COR-L47 (cell line): Measurements from ENCODE around the gene MSH2.
"Not testable (repeated sequence)": the region's sequence is repeated elsewhere in the genome, so short reads cannot be mapped to it uniquely, and the experiment has no call there.

Experiments
- DNase-seq: peaks from one replicate; lab custom pipeline; 2025; lab: John Stamatoyannopoulos, UW

The MSH2 gene

GRCh38 chr2:47407976-47408375 lies 5.0 kb downstream of the MSH2 start:
- not testable (repeated sequence) for DNase-seq

- DNase-seq, result no peak
Observed at GRCh38 chr2:47414682-47415458, 11.9 kb downstream of the MSH2 start.

DNA sequence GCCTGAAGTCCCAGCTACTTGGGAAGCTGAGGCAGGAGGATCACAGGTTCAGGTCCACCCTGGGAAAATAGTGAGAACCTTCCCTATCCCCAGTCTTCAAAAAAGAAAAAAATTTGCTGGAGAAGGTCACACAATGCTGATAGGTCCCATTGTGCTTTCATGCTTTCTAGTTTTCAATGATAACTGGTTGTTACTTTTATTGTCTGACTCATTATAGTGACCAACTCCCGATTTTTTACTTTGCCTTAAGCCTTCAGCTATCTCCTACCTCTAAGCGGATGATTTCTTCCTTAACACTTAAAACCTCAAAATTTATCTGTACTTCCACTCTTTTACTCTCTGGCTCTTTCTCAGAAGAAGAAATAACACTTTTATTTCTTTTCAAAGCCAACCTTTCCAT lies 17.3 kb downstream of the MSH2 start:
- no peak for DNase-seq

- not testable (repeated sequence) for DNase-seq
Observed at GRCh38 chr2:47420683-47421082, 17.7 kb downstream of the MSH2 start.

DNA sequence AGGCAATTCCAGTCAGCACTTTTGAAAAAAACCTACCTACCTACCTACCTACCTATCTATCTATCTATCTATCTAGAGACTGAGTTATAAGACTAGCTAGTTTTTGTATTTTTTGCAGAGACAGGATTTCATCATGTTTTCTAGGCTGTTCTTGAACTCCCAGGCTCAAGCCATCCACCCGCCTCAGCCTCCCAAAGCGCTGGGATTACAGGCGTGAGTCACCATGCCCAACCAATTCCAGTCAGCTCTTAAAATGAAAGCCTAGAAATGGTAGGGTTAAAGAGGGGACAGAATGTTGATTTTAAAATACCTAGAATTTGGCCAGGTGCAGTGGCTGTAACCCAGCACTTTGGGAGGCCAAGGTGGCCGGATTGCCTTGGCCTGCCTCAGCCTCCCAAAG lies 19.1 kb downstream of the MSH2 start:
- no peak for DNase-seq

GRCh38 chr2:47422560-47422959 lies 19.6 kb downstream of the MSH2 start:
- DNase-seq, result no peak

GRCh38 chr2:47426786-47427185 lies 23.8 kb downstream of the MSH2 start:
- no peak for DNase-seq

DNA sequence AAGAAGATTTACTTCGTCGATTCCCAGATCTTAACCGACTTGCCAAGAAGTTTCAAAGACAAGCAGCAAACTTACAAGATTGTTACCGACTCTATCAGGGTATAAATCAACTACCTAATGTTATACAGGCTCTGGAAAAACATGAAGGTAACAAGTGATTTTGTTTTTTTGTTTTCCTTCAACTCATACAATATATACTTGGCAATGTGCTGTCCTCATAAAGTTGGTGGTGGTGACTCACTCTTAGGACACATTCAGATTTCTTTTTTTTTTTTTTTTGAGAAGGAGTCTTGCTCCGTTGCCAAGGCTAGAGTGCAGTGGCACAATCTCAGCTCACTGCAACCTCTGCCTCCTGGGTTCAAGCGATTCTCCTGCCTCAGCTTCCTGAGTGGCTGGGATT lies 26.8 kb downstream of the MSH2 start:
- DNase-seq, result no peak

DNA sequence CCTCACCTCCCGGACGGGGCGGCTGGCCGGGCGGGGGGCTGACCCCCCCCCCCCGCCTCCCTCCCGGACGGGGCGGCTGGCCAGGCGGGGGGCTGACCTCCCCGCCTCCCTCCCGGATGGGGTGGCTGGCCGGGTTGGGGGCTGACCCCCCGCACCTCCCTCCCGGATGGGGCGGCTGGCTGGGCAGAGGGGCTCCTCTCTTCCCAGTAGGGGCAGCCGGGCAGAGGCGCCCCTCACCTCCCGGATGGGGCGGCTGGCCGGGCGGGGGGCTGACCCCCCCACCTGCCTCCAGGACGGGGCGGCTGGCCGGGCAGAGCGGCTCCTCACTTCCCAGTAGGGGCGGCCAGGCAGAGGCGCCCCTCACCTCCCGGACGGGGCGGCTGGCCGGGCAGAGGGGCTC lies 30.1 kb downstream of the MSH2 start:
- not testable (repeated sequence) for DNase-seq

- DNase-seq, result not testable (repeated sequence)
Observed at GRCh38 chr2:47433445-47433844, 30.5 kb downstream of the MSH2 start.

GRCh38 chr2:47437287-47437686 lies 34.3 kb downstream of the MSH2 start:
- DNase-seq, result peak; percentile 16

DNA sequence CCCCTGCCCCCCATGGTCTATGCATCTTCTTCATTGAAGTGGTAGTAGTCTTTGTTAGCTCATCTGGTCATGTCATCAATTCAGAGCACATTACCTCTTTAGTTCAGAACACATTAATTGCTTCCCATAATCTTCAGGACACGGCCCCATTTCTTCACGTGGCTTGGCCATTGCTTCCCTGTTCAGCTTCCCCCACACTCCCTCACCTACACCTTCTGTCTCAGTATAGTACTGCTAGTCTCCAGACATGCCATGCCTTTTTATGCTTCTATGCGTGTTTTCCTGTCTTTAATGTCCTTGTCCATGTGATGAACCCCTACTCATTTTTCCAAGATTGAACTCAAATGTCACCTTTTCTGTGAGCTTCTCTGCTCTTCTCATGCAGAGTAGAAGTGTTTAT lies 35.1 kb downstream of the MSH2 start:
- no peak for DNase-seq

DNA sequence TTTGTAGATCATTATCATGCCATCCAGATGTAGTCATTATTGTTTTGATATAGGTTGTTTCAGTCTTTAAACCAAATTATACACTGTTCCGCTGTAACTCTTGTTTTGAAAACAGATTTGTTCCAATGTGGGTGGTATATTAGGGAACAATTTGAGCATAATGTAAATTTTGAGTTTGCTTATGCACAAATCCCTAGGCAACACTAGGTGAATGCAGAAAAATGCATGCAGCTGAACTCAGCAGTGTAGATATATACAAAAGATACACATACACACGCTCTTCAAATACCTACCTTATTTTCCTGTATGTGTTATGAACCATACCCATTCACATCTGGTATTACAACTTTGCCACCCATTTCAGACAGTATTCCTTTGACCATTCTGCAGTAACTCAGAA lies 35.8 kb downstream of the MSH2 start:
- DNase-seq, result no peak

DNA sequence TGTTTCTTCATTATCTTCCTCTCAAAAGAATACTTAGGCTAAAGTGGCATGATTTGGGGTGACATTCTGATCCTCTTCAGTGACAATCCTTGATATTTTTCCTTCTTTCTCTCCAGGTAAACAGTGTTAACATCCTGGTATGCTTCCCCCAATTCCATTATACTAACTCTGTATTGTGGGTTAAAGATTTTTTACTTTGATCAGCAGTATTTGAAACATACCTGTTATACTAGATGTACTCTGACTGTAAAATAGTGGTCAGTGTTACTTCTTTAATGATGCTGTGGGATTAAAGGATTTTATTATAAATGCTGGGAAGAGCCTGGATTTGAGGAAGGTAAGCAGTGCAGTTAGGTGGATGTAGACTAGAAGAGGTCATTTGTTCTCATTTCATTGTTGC lies 48.8 kb downstream of the MSH2 start:
- no peak for DNase-seq

DNA sequence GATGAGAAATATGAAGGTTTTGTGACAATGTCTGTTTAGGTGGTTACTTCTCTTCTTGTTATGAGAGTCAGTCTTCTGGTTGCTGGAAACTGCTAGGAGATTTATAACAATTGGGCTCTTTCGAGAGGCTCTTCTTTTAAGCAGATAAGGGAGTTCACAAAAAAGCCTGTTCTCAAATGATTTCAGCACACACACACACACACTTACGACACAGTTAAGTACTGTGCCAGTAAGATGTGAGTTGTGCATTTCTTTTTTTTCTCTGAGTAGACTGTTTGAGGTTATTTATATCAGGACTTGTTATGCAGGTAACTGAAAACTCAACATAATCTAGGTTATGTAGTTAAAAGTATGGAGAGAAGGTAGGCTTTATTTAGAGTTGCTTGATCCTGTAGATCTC lies 49.8 kb downstream of the MSH2 start:
- DNase-seq, result no peak

DNA sequence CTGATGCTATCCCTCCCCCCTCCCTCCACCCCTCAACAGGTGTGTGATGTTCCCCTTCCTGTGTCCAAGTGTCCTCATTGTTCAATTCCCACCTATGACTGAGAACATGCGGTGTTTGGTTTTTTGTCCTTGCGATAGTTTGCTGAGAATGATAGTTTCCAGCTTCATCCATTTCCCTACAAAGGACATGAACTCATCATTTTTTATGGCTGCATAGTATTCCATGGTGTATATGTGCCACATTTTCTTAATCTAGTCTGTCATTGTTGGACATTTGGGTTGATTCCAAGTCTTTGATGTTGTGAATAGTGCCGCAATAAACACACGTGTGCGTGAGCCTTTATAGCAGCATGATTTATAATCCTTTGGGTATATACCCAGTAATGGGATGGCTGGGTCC lies 51.9 kb downstream of the MSH2 start:
- DNase-seq, result not testable (repeated sequence)

DNA sequence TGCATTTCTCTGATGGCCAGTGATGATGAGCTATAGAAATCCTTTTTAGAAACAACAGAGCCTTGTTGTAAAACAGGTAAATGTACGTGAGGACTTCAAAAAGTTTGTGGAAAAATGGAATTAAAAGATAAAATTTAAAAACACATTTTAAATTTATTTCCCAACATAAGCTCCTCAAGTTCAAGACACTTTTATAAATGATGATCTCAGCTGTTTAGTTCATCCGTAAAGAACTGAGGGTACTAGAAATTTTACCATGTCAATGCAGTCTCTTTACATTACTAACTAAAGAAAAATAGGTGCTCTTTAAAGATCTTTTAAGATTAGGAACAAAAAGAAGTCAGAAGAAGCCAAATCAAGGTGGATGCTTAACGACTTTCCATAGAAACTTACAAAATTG lies 52.5 kb downstream of the MSH2 start:
- no peak for DNase-seq

DNA sequence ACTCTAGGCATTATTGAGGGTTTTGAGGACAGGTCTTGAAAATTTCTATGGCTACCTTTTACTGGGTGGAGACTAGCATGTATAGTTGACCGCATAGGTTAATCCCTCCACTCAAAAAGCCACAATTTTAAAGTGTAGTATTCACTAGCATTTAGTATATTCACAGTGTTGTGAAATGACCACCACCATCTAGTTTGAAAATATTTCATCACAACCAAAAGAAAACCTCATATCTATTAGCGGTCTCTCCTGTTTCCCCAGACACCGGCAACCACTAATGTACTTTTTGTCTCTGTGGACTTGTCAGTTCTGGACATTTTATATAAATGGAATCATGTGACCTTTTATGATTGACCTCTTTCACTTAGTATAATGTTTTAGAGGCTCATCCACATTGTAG lies 53.9 kb downstream of the MSH2 start:
- DNase-seq, result no peak

GRCh38 chr2:47457268-47457667 lies 54.3 kb downstream of the MSH2 start:
- DNase-seq, result no peak

- no peak for DNase-seq
Observed at GRCh38 chr2:47459021-47459420, 56.1 kb downstream of the MSH2 start.

- no peak for DNase-seq
Observed at GRCh38 chr2:47460766-47461165, 57.8 kb downstream of the MSH2 start.

- DNase-seq, result no peak
Observed at GRCh38 chr2:47471429-47472116, 68.6 kb downstream of the MSH2 start.

- DNase-seq, result no peak
Observed at GRCh38 chr2:47479863-47480262, 76.9 kb downstream of the MSH2 start.

GRCh38 chr2:47483191-47483590 lies 80.2 kb downstream of the MSH2 start:
- no peak for DNase-seq
